GM12872 (cell line): ENCODE data around the gene C14orf132.

Experiments used
- CTCF ChIP-seq: IDR thresholded peaks from 3 replicates; pipeline ENCODE4 v1.5.1; 2011; ENCODE audit warnings: low read depth, mild to moderate bottlenecking, low read length, moderate library complexity; ENCODE audit not compliant: insufficient read depth

Gene C14orf132

DNA sequence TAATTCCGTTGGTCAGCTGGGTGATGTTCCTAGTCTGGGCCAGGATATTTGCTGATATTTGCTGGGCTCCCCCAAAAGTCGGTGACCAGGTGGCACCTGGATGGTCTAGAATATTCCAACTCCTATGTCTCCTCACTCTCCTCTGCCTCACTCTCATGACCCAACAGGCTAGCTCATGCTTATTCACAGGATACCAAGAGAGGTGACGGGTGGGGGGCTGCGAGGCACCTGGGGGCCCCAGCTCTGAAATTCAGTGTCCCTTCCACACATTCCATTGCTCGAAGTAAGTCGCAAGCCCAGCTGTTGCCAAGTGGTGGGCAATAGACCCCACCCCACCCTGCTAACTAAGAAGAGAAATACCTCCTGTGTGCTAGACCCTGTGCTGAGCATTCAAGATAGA lies 67.7 kb downstream of the C14orf132 start:
- TF ChIP-seq CTCF, result no peak

DNA sequence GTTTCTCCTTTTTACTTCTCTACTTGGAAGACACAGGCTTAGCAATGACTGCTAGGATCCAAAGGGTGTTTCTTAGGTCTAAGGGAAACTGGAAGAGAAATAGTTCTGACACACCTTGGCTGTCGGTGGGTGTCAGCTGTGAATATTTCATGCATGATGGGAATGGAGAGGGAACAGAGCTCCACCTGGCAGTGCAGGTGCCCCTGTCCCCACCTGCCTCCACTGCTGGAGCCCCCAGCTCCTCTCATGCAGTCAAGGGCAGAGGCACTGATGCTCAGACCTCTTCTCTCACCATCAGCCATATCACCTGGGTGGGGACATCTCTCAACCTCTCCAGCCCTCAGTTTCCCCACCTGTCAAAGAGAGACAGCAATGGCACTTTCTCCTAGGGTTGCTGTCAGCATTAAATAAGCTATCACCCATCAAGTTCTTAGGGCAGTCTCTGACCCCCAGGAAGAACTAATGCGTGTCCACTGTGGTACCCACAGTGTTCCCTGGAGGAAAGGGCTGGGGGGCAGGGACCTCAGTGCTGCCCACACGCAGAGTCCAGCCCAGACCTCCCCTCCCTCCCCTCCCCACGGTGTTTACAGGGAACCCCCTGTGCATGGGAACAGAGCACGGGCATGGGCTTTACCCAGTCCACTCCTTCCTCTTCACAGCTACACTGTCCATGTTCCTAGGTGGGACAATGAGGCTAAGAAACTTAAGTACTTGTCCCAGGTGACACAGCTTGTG lies 69.1 kb downstream of the C14orf132 start:
- no peak for TF ChIP-seq CTCF

- TF ChIP-seq CTCF, result no peak
Measured at GRCh38 chr14:96108911-96109310, 69.7 kb downstream of the C14orf132 start.

DNA sequence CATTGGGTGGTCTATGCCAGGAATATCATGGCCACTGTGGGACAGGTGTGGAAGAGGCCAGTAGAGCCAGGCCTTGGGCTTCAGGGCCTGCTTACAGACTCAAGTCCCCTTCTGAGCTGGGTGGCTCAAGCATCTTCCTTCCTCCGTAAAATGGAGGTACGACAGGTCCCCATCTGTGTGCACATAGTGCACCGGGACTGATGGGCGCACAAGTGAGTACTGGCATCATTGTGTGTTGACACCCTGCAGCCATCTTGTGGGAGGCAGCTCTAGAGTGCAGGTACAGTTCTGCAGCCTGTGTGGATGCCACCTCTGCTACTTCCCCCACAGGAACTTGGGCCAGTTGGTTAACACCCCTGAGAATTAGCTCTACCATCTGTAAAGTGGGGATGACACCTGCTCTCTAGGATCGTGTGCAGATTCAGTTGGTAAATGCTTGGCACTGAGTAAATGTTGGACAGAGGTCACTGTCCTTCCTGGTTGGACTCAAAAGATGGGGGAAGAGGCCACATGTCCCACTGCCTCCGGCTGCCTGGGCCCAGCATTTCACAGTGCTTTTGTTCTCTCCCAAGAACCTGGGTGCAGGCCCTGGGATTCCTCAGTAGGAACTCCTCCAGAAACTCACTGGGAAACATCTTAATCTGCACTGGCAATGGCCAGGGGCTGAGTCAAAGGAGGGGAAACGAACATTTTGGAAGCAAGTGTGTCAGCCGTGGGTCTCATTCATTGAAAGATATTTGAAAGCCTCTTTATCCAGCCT lies 70.6 kb downstream of the C14orf132 start:
- TF ChIP-seq CTCF, result no peak

- TF ChIP-seq CTCF, result no peak
Measured at GRCh38 chr14:96112032-96112431, 72.9 kb downstream of the C14orf132 start.

GRCh38 chr14:96114002-96114401 lies 74.8 kb downstream of the C14orf132 start:
- TF ChIP-seq CTCF, result no peak

DNA sequence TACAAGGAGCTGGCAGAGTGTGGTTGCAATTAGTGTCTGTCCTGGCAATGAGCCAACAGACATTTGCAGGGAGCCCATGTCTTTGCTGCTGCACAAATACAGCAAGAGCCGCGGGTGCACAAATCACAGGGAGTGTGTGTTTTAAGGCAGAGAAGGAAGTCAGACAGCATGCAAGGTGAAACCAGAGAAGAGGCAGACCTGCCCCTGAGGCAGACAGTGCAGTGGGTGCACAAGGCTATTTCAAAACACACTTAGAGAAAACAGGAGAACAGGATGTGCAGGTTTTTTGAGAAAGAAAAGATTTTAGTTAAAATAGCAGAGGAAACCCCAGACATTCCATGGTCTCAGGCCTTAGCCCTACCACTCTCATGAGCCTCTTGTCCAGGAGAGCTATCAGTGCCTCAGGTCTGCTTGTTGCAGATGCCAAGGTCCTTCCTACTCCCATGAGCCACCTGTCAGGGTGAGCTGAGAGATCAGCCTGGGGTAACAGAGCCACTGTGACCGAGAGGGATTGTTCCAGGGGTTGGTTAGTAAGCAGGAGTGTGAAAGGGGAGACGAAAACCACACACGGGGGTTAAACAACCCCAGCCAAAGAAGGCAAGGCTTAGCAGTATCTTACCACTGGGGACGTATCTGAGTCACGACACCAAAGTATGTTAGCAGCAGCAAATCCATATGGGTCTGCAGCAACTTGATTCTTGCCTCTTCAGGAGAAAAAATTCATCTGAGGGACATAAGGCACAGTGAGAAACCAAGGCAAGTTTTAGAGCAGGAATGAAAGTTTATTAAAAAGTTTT lies 78.1 kb downstream of the C14orf132 start:
- no peak for TF ChIP-seq CTCF
